ENCODE measurements around the gene CBX7.

CBX7 gene

GRCh38 chr22:39138357-39138997, 14.0 kb downstream of the CBX7 start:
- H3K9me3 ChIP-seq (replicated peaks in 1 of 2; ENCODE audit: control insufficient read depth in 2 of 2, insufficient read depth in 1 of 2, low read depth in 1 of 2, low read length in 2 of 2): no peaks in the 10 kb centered on the region
- peaks cover 1% of the 10 kb centered on the region for H3K79me1 ChIP-seq (ENCODE audit: low read depth, low read length)
- H3K4me1 ChIP-seq (ENCODE audit: control insufficient read depth in 2 of 2, insufficient read depth in 1 of 2, low read depth in 1 of 2, low read length in 2 of 2): peaks cover 1 to 5% of the 10 kb centered on the region in 2 donors
- peak overlapping the region; percentile 60 for H3K9ac ChIP-seq (ENCODE audit: low read depth, low read length, poor library complexity)
- peak overlapping the region; percentile 28 for H3K18ac ChIP-seq (ENCODE audit: low read length)
- no peak overlapping the region for H2AFZ ChIP-seq (ENCODE audit: low read length)
- H2BK12ac ChIP-seq (ENCODE audit: low read length): peak overlapping the region; percentile 41
- peak overlapping the region; percentile 38 for H3K14ac ChIP-seq (ENCODE audit: low read length)
- no peak overlapping the region for H4K91ac ChIP-seq (ENCODE audit: low read depth, low read length, poor library complexity)
- no peak overlapping the region for H3K4ac ChIP-seq (ENCODE audit: low read length)
- H2BK120ac ChIP-seq (ENCODE audit: low read depth, low read length): no peak overlapping the region
- no peak for DNase-seq (ENCODE audit: low spot score)
- H2BK5ac ChIP-seq (ENCODE audit: low read length): peak overlapping the region; percentile 53
- peaks cover 0 to 4% (median under 1%) of the 10 kb centered on the region in 3 experiments for H3K27me3 ChIP-seq (ENCODE audit: control insufficient read depth in 3 of 3, insufficient read depth in 3 of 3, low read depth in 1 of 3, low read length in 3 of 3)
- H4K8ac ChIP-seq (ENCODE audit: low read depth, low read length): peak overlapping the region; percentile 17
- H3K4me3 ChIP-seq (ENCODE audit: low read length in 2 of 2): no peak overlapping the region
- peak overlapping the region; percentile 94 for H2BK15ac ChIP-seq (ENCODE audit: low read length)
- peak overlapping the region; percentile 46 for H2AK5ac ChIP-seq (ENCODE audit: low read depth, low read length)
- H3K23ac ChIP-seq (ENCODE audit: low read depth, low read length, poor library complexity): no peak overlapping the region
- no peaks in the 10 kb centered on the region for H3K36me3 ChIP-seq (replicated peaks in 1 of 2; ENCODE audit: control insufficient read depth in 2 of 2, insufficient read depth in 2 of 2, low read length in 2 of 2)
- H3K27ac ChIP-seq (replicated peaks; ENCODE audit: low read length): no peak overlapping the region
- H3K4me2 ChIP-seq (ENCODE audit: insufficient read depth, low read length, poor library complexity, severe bottlenecking): no peak overlapping the region
- WGBS, 2 donors (ENCODE audit: extremely low coverage in 2 of 2, insufficient read length in 2 of 2, insufficient replicate concordance in 1 of 2): no CpG with 5 or more reads among the region's 14 CpGs

- no peak overlapping the region for H2AFZ ChIP-seq (ENCODE audit: low read length)
- H4K91ac ChIP-seq (ENCODE audit: low read depth, low read length, poor library complexity): no peak overlapping the region
- peak overlapping the region; percentile 36 for H3K18ac ChIP-seq (ENCODE audit: low read length)
- H3K4me2 ChIP-seq (ENCODE audit: insufficient read depth, low read length, poor library complexity, severe bottlenecking): no peak overlapping the region
- no peak overlapping the region for H3K23ac ChIP-seq (ENCODE audit: low read depth, low read length, poor library complexity)
- H3K14ac ChIP-seq (ENCODE audit: low read length): no peak overlapping the region
- WGBS, 2 donors (ENCODE audit: extremely low coverage in 2 of 2, insufficient read length in 2 of 2, insufficient replicate concordance in 1 of 2): no CpG with 5 or more reads among the region's 8 CpGs
- no peaks in the 10 kb centered on the region for H3K36me3 ChIP-seq (replicated peaks in 1 of 2; ENCODE audit: control insufficient read depth in 2 of 2, insufficient read depth in 2 of 2, low read length in 2 of 2)
- H3K27me3 ChIP-seq (ENCODE audit: control insufficient read depth in 3 of 3, insufficient read depth in 3 of 3, low read depth in 1 of 3, low read length in 3 of 3): peaks cover 0 to 3% (median 0%) of the 10 kb centered on the region in 3 experiments
- no peak overlapping the region for H2BK120ac ChIP-seq (ENCODE audit: low read depth, low read length)
- no peak overlapping the region for H4K8ac ChIP-seq (ENCODE audit: low read depth, low read length)
- H2BK5ac ChIP-seq (ENCODE audit: low read length): no peak overlapping the region
- peaks cover 16 to 18% of the 10 kb centered on the region in 2 donors for H3K4me1 ChIP-seq (ENCODE audit: control insufficient read depth in 2 of 2, insufficient read depth in 1 of 2, low read depth in 1 of 2, low read length in 2 of 2)
- no peak overlapping the region for H3K4me3 ChIP-seq (ENCODE audit: low read length in 2 of 2)
- H2BK15ac ChIP-seq (ENCODE audit: low read length): no peak overlapping the region
- peak overlapping the region; percentile 1 for H2AK5ac ChIP-seq (ENCODE audit: low read depth, low read length)
- H2BK12ac ChIP-seq (ENCODE audit: low read length): peak overlapping the region; percentile 34
- no peak for DNase-seq (ENCODE audit: low spot score)
- H3K27ac ChIP-seq (replicated peaks; ENCODE audit: low read length): no peak overlapping the region
- H3K9ac ChIP-seq (ENCODE audit: low read depth, low read length, poor library complexity): no peak overlapping the region
- H3K4ac ChIP-seq (ENCODE audit: low read length): no peak overlapping the region
- peaks cover 1% of the 10 kb centered on the region for H3K79me1 ChIP-seq (ENCODE audit: low read depth, low read length)
- H3K9me3 ChIP-seq (replicated peaks in 1 of 2; ENCODE audit: control insufficient read depth in 2 of 2, insufficient read depth in 1 of 2, low read depth in 1 of 2, low read length in 2 of 2): no peaks in the 10 kb centered on the region
Observed at GRCh38 chr22:39136317-39136716, 16.2 kb downstream of the CBX7 start.

- Histone ChIP-seq H3K4me1 (ENCODE audit: control insufficient read depth in 2 of 2, insufficient read depth in 1 of 2, low read depth in 1 of 2, low read length in 2 of 2) (peaks cover 21 to 26% of the 10 kb centered on the region in 2 donors), H3K27ac (replicated peaks; ENCODE audit: low read length) (no peak overlapping the region), H3K18ac (ENCODE audit: low read length) (peak overlapping the region; percentile 3), H3K4me3 (ENCODE audit: low read length in 2 of 2) (no peak overlapping the region), H3K36me3 (replicated peaks in 1 of 2; ENCODE audit: control insufficient read depth in 2 of 2, insufficient read depth in 2 of 2, low read length in 2 of 2) (no peaks in the 10 kb centered on the region), H2AK5ac (ENCODE audit: low read depth, low read length) (no peak overlapping the region), H3K9ac (ENCODE audit: low read depth, low read length, poor library complexity) (no peak overlapping the region), H2BK120ac (ENCODE audit: low read depth, low read length) (no peak overlapping the region), H2BK12ac (ENCODE audit: low read length) (no peak overlapping the region), H3K23ac (ENCODE audit: low read depth, low read length, poor library complexity) (no peak overlapping the region), H3K27me3 (ENCODE audit: control insufficient read depth in 3 of 3, insufficient read depth in 3 of 3, low read depth in 1 of 3, low read length in 3 of 3) (peaks cover 0 to 3% (median 0%) of the 10 kb centered on the region in 3 experiments), H3K79me1 (ENCODE audit: low read depth, low read length) (no peaks in the 10 kb centered on the region), H2BK15ac (ENCODE audit: low read length) (no peak overlapping the region), H4K8ac (ENCODE audit: low read depth, low read length) (no peak overlapping the region), H3K9me3 (replicated peaks in 1 of 2; ENCODE audit: control insufficient read depth in 2 of 2, insufficient read depth in 1 of 2, low read depth in 1 of 2, low read length in 2 of 2) (no peaks in the 10 kb centered on the region), H2AFZ (ENCODE audit: low read length) (no peak overlapping the region), H2BK5ac (ENCODE audit: low read length) (no peak overlapping the region), H3K4me2 (ENCODE audit: insufficient read depth, low read length, poor library complexity, severe bottlenecking) (no peak overlapping the region), H3K4ac (ENCODE audit: low read length) (no peak overlapping the region), H3K14ac (ENCODE audit: low read length) (no peak overlapping the region), H4K91ac (ENCODE audit: low read depth, low read length, poor library complexity) (no peak overlapping the region)
- no peak for DNase-seq (ENCODE audit: low spot score)
- no CpG with 5 or more reads among the region's 15 CpGs for WGBS, 2 donors (ENCODE audit: extremely low coverage in 2 of 2, insufficient read length in 2 of 2, insufficient replicate concordance in 1 of 2)
Observed at GRCh38 chr22:39135092-39135896, 17.2 kb downstream of the CBX7 start.
